ENCODE measurements around the gene EPB41. TPM values are rescaled to one million over a fixed set of nuclear protein-coding genes. Genes with fewer than 3 reads are reported as not detected.

EPB41 gene
- total and polyA plus RNA-seq, 9 of the 15 experiments (the other 6 are each of a cell fraction or from before 2014, with no cell fraction given) = 3.7 to 213 (median 141) TPM

DNA sequence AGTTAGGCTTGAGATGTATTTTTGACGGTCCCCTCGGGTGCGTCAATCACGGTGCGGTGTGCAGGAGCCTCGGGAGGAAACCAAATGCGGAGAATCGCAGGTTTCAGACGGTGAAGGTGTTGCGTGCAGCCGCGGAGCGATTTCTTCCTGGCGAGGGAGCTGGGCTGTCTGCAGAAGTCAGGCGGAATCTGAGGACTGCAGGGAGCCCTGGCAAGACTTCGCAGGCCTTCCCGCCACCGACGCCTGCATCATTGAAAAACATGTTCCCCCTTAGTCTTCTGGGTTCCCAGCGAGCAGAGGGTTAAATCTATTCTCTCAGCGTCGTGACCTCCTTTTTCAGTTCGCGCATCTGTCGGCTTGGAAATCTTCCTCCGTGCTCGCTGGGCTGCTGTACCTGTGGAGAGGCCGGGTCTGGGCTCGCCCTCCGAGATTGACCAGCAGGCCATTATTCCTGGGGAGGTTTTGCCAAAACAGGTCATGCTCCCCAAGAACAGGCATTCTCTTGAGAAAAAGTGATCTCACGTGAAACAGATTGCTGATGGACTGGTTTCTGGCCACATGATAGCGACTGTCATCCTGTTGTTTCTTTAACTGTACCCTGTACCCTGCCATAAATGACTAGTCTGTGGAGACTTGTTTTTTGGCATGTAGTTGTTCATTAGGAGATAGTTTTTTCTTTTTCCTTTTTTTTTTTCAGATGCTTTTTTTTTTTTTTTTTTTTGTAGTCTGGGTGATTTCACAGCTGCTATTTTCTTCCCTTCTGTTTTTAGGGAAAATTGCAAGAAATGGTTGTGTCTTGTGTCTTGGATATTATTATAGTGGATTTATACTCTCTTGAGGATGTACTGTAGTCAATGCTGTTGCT lies 894 bp downstream of the EPB41 start (continued):
- TF ChIP-seq RUNX1 (IDR thresholded peaks at IDR 0.05; ENCODE audit: low read depth) (no peak), DNMT1 (IDR thresholded peaks at IDR 0.05) (0 out of 2 replicates have a peak, but pooled peaks have one; percentile 42), EGR1 (conservative IDR thresholded peaks at IDR 0.05) (no peak), XRCC5 (IDR thresholded peaks at IDR 0.05; ENCODE audit: low read depth, low read length) (0 out of 2 replicates have a peak, but pooled peaks have one; percentile 15), MAFG (tag; conservative IDR thresholded peaks at IDR 0.05) (no peak), CEBPG (CRISPR knock-in tag; IDR thresholded peaks at IDR 0.05) (no peak; the same call in 1 of the 2 replicates), CEBPG (tag; conservative IDR thresholded peaks at IDR 0.05 in 1 of 2, IDR thresholded peaks at IDR 0.05 in 1 of 2) (no peak), FOXP1 (CRISPR knock-in tag; IDR thresholded peaks at IDR 0.05) (no peak), ZNF124 (CRISPR knock-in tag; IDR thresholded peaks at IDR 0.05) (no peak), ZNF644 (tag; IDR thresholded peaks at IDR 0.05; ENCODE audit: low read depth) (no peak), TSC22D4 (tag; IDR thresholded peaks at IDR 0.05) (no peak), TRIM24 (IDR thresholded peaks at IDR 0.05) (no peak), TBL1XR1 (IDR thresholded peaks at IDR 0.05; ENCODE audit: low read length in 2 of 2) (no peak), LEF1 (IDR thresholded peaks at IDR 0.05) (no peak), TAF1 (IDR thresholded peaks at IDR 0.05; ENCODE audit: control insufficient read depth, extremely low read depth, insufficient read depth, low read length, severe bottlenecking) (no peak), ZNF717 (CRISPR knock-in tag; IDR thresholded peaks at IDR 0.05) (no peak)
- TF ChIP-seq, protein P1, sequence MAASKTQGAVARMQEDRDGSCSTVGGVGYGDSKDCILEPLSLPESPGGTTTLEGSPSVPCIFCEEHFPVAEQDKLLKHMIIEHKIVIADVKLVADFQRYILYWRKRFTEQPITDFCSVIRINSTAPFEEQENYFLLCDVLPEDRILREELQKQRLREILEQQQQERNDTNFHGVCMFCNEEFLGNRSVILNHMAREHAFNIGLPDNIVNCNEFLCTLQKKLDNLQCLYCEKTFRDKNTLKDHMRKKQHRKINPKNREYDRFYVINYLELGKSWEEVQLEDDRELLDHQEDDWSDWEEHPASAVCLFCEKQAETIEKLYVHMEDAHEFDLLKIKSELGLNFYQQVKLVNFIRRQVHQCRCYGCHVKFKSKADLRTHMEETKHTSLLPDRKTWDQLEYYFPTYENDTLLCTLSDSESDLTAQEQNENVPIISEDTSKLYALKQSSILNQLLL (CRISPR knock-in tag; IDR thresholded peaks at IDR 0.05; ENCODE audit: borderline replicate concordance) = no peak
- TF ChIP-seq, protein P2, sequence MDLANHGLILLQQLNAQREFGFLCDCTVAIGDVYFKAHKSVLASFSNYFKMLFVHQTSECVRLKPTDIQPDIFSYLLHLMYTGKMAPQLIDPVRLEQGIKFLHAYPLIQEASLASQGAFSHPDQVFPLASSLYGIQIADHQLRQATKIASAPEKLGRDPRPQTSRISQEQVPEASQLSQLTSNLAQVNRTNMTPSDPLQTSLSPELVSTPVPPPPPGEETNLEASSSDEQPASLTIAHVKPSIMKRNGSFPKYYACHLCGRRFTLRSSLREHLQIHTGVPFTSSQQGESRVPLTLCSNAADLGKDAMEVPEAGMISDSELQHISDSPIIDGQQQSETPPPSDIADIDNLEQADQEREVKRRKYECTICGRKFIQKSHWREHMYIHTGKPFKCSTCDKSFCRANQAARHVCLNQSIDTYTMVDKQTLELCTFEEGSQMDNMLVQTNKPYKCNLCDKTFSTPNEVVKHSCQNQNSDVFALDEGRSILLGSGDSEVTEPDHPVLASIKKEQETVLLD (IDR thresholded peaks at IDR 0.05) = peak; percentile 25; the same call in 1 of the 2 replicates
- TF ChIP-seq, protein P3, sequence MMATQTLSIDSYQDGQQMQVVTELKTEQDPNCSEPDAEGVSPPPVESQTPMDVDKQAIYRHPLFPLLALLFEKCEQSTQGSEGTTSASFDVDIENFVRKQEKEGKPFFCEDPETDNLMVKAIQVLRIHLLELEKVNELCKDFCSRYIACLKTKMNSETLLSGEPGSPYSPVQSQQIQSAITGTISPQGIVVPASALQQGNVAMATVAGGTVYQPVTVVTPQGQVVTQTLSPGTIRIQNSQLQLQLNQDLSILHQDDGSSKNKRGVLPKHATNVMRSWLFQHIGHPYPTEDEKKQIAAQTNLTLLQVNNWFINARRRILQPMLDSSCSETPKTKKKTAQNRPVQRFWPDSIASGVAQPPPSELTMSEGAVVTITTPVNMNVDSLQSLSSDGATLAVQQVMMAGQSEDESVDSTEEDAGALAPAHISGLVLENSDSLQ (IDR thresholded peaks at IDR 0.05) = 0 out of 2 replicates have a peak, but pooled peaks have one; percentile 8
- TF ChIP-seq, protein P4, sequence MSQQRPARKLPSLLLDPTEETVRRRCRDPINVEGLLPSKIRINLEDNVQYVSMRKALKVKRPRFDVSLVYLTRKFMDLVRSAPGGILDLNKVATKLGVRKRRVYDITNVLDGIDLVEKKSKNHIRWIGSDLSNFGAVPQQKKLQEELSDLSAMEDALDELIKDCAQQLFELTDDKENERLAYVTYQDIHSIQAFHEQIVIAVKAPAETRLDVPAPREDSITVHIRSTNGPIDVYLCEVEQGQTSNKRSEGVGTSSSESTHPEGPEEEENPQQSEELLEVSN (IDR thresholded peaks at IDR 0.05; ENCODE audit: borderline replicate concordance in 1 of 2, extremely low read depth in 1 of 2, insufficient read depth in 1 of 2, insufficient read length in 1 of 2, low read depth in 1 of 2, low read length in 1 of 2, poor library complexity in 1 of 2, severe bottlenecking in 1 of 2) = peak in 1 of 2 experiments; percentile 39
- TF ChIP-seq, protein P5, sequence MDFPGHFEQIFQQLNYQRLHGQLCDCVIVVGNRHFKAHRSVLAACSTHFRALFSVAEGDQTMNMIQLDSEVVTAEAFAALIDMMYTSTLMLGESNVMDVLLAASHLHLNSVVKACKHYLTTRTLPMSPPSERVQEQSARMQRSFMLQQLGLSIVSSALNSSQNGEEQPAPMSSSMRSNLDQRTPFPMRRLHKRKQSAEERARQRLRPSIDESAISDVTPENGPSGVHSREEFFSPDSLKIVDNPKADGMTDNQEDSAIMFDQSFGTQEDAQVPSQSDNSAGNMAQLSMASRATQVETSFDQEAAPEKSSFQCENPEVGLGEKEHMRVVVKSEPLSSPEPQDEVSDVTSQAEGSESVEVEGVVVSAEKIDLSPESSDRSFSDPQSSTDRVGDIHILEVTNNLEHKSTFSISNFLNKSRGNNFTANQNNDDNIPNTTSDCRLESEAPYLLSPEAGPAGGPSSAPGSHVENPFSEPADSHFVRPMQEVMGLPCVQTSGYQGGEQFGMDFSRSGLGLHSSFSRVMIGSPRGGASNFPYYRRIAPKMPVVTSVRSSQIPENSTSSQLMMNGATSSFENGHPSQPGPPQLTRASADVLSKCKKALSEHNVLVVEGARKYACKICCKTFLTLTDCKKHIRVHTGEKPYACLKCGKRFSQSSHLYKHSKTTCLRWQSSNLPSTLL (IDR thresholded peaks at IDR 0.05) = no peak
